ENCODE data around the gene FER.

- TF ChIP-seq REST (IDR thresholded peaks at IDR 0.05; ENCODE audit: insufficient replicate concordance, low read depth) (no peak), POLR2AphosphoS5 (IDR thresholded peaks at IDR 0.05; ENCODE audit: low read depth) (no peak)
Observed at GRCh38 chr5:109034306-109034705, 286.6 kb downstream of the FER start.

Measured in HL-60 (cell line).